ENCODE data around the gene GPD1L.

Gene GPD1L

GRCh38 chr3:32078085-32078634, 28.3 kb upstream of the GPD1L start:
- H3K9ac ChIP-seq (ENCODE audit: low read depth, low read length, poor library complexity, severe bottlenecking), result no peak overlapping the region
- no peaks in the 10 kb centered on the region for H3K27me3 ChIP-seq (ENCODE audit: insufficient read depth, low read length, poor library complexity, severe bottlenecking)
- no peaks in the 10 kb centered on the region for H3K79me2 ChIP-seq (ENCODE audit: insufficient read depth, low read length)
- H4K20me1 ChIP-seq (ENCODE audit: insufficient read depth, low read length, poor library complexity, severe bottlenecking), result no peaks in the 10 kb centered on the region
- no peak for TF ChIP-seq EZH2phosphoT487 (IDR thresholded peaks at IDR 0.05; ENCODE audit: borderline replicate concordance)
- no peak for TF ChIP-seq CTCF (conservative IDR thresholded peaks at IDR 0.05; ENCODE audit: low read length)
- H2AFZ ChIP-seq (ENCODE audit: low read length), result no peak overlapping the region
- no peaks in the 10 kb centered on the region for H3K9me3 ChIP-seq (ENCODE audit: insufficient read depth, low read depth, low read length)
- no peaks in the 10 kb centered on the region for H3F3A ChIP-seq (ENCODE audit: low read depth)
- no peak overlapping the region for H3K4me3 ChIP-seq (ENCODE audit: low read length, poor library complexity, severe bottlenecking)
- no peaks in the 10 kb centered on the region for H3K9me2 ChIP-seq (replicated peaks; ENCODE audit: low read depth, low read length)
- H3K4me2 ChIP-seq (ENCODE audit: low read depth, low read length, poor library complexity, severe bottlenecking), result no peak overlapping the region
- no peaks in the 10 kb centered on the region for H3K36me3 ChIP-seq (ENCODE audit: insufficient read depth, low read length)
- no peaks in the 10 kb centered on the region for H3K4me1 ChIP-seq (ENCODE audit: insufficient read depth, low read length, poor library complexity, severe bottlenecking)

- H4K20me1 ChIP-seq (ENCODE audit: insufficient read depth, low read length, poor library complexity, severe bottlenecking), result no peaks in the 10 kb centered on the region
- H3K9me3 ChIP-seq (ENCODE audit: insufficient read depth, low read depth, low read length), result no peaks in the 10 kb centered on the region
- no peaks in the 10 kb centered on the region for H3K79me2 ChIP-seq (ENCODE audit: insufficient read depth, low read length)
- H3K36me3 ChIP-seq (ENCODE audit: insufficient read depth, low read length), result no peaks in the 10 kb centered on the region
- no peak overlapping the region for H3K9ac ChIP-seq (ENCODE audit: low read depth, low read length, poor library complexity, severe bottlenecking)
- H2AFZ ChIP-seq (ENCODE audit: low read length), result no peak overlapping the region
- no peak overlapping the region for H3K4me2 ChIP-seq (ENCODE audit: low read depth, low read length, poor library complexity, severe bottlenecking)
- H3F3A ChIP-seq (ENCODE audit: low read depth), result no peaks in the 10 kb centered on the region
- H3K27me3 ChIP-seq (ENCODE audit: insufficient read depth, low read length, poor library complexity, severe bottlenecking), result no peaks in the 10 kb centered on the region
- H3K4me1 ChIP-seq (ENCODE audit: insufficient read depth, low read length, poor library complexity, severe bottlenecking), result no peaks in the 10 kb centered on the region
- no peaks in the 10 kb centered on the region for H3K9me2 ChIP-seq (replicated peaks; ENCODE audit: low read depth, low read length)
- TF ChIP-seq EZH2phosphoT487 (IDR thresholded peaks at IDR 0.05; ENCODE audit: borderline replicate concordance) (no peak), CTCF (conservative IDR thresholded peaks at IDR 0.05; ENCODE audit: low read length) (no peak)
- H3K4me3 ChIP-seq (ENCODE audit: low read length, poor library complexity, severe bottlenecking), result no peak overlapping the region
Measured at GRCh38 chr3:32078864-32079263, 27.6 kb upstream of the GPD1L start.

- Histone ChIP-seq H3K4me2 (ENCODE audit: low read depth, low read length, poor library complexity, severe bottlenecking) (no peak overlapping the region), H3K36me3 (ENCODE audit: insufficient read depth, low read length) (no peaks in the 10 kb centered on the region), H3K79me2 (ENCODE audit: insufficient read depth, low read length) (no peaks in the 10 kb centered on the region), H3K9me2 (replicated peaks; ENCODE audit: low read depth, low read length) (no peaks in the 10 kb centered on the region), H3K4me3 (ENCODE audit: low read length, poor library complexity, severe bottlenecking) (no peak overlapping the region), H2AFZ (ENCODE audit: low read length) (no peak overlapping the region), H3K9me3 (ENCODE audit: insufficient read depth, low read depth, low read length) (no peaks in the 10 kb centered on the region), H3K4me1 (ENCODE audit: insufficient read depth, low read length, poor library complexity, severe bottlenecking) (no peaks in the 10 kb centered on the region), H3F3A (ENCODE audit: low read depth) (no peaks in the 10 kb centered on the region), H3K27me3 (ENCODE audit: insufficient read depth, low read length, poor library complexity, severe bottlenecking) (no peaks in the 10 kb centered on the region), H4K20me1 (ENCODE audit: insufficient read depth, low read length, poor library complexity, severe bottlenecking) (no peaks in the 10 kb centered on the region), H3K9ac (ENCODE audit: low read depth, low read length, poor library complexity, severe bottlenecking) (no peak overlapping the region)
- no peak for TF ChIP-seq EZH2phosphoT487 (IDR thresholded peaks at IDR 0.05; ENCODE audit: borderline replicate concordance)
- TF ChIP-seq CTCF (conservative IDR thresholded peaks at IDR 0.05; ENCODE audit: low read length), result no peak
Measured at GRCh38 chr3:32082721-32083120, 23.7 kb upstream of the GPD1L start.
